GM10266 (cell line): ENCODE measurements around the gene PPP1R27.

Experiments
- DNase-seq: peaks from one replicate; pipeline ENCODE4 v3.0.0; 2012; ENCODE audit errors: extremely low spot score
- CTCF ChIP-seq: IDR thresholded peaks from 2 replicates; pipeline ENCODE4 v1.5.1; 2012; ENCODE audit warnings: mild to moderate bottlenecking, low read depth; ENCODE audit not compliant: control insufficient read depth, insufficient read depth; ENCODE audit errors: missing control alignments

Gene PPP1R27

GRCh38 chr17:81859906-81860755, 25.3 kb upstream of the PPP1R27 start, which contains the start of gene P4HB:
Gene P4HB, minus strand, starts transcription at chr17:81860535. Its CDS starts 64 bp downstream, at chr17:81860471.
- no peak for TF ChIP-seq CTCF
- no peak for DNase-seq

- TF ChIP-seq CTCF, result no peak
- DNase-seq, result no peak
Measured at GRCh38 chr17:81858967-81859905, 24.4 kb upstream of the PPP1R27 start.

- no peak for TF ChIP-seq CTCF
- no peak for DNase-seq
Measured at GRCh38 chr17:81858170-81858966, 23.5 kb upstream of the PPP1R27 start.

- no peak for DNase-seq
- peak; percentile 12 for TF ChIP-seq CTCF
Measured at GRCh38 chr17:81854974-81855774, 20.3 kb upstream of the PPP1R27 start.

GRCh38 chr17:81852237-81852636, 17.4 kb upstream of the PPP1R27 start:
- no peak for TF ChIP-seq CTCF
- no peak for DNase-seq

GRCh38 chr17:81851423-81851822, 16.6 kb upstream of the PPP1R27 start:
- no peak for TF ChIP-seq CTCF
- no peak for DNase-seq
